Nephron (organoid): ENCODE data around the gene COL13A1.

Source experiments
- H3K27ac Mint-ChIP-seq, 3 experiments: 2 replicates each; pipeline ENCODE4 v1.8.0; 2020; ENCODE audit warnings: mixed read lengths in 3 of 3, mild to moderate bottlenecking in 2 of 3, moderate library complexity in 1 of 3
- H3K27me3 Mint-ChIP-seq: 2 replicates; pipeline ENCODE4 v1.8.0; 2021; ENCODE audit warnings: low read depth, mild to moderate bottlenecking, moderate library complexity, mixed read lengths
- H3K36me3 Mint-ChIP-seq: 2 replicates; pipeline ENCODE4 v1.8.0; 2020; ENCODE audit warnings: low read depth, mixed read lengths
- H3K4me1 Mint-ChIP-seq: 2 replicates; pipeline ENCODE4 v1.8.0; 2020; ENCODE audit warnings: mixed read lengths
- H3K4me3 Mint-ChIP-seq, 3 experiments: 2 replicates each; pipeline ENCODE4 v1.8.0; 2020; ENCODE audit warnings: mild to moderate bottlenecking in 3 of 3, mixed read lengths in 3 of 3, moderate library complexity in 2 of 3
- H3K9me3 Mint-ChIP-seq: 2 replicates; pipeline ENCODE4 v1.8.0; 2020; ENCODE audit warnings: mixed read lengths
- TF ChIP-seq, protein P1 (sequence below), 3 experiments: fragments of 200-600 bp; sonication (generic); IDR thresholded peaks; one replicate each; pipeline ENCODE4 v1.5.0; 2021; ENCODE audit warnings: antibody characterized with exemption in 3 of 3; ENCODE audit not compliant: unreplicated experiment in 3 of 3

Gene COL13A1

GRCh38 chr10:69758310-69758728, 43.4 kb upstream of the COL13A1 start:
- Mint-ChIP-seq H3K27ac (peak overlapping the region; percentile 88 to 96 (median 93)), H3K9me3 (no peaks in the 10 kb centered on the region)

GRCh38 chr10:69759641-69760040, 42.1 kb upstream of the COL13A1 start:
- no peaks in the 10 kb centered on the region for H3K36me3 Mint-ChIP-seq
- peak overlapping the region; percentile 44 to 75 (median 65) for H3K27ac Mint-ChIP-seq
- H3K27me3 Mint-ChIP-seq, result peaks cover 4% of the 10 kb centered on the region
- peaks cover 41% of the 10 kb centered on the region for H3K4me1 Mint-ChIP-seq
- TF ChIP-seq, protein P1, sequence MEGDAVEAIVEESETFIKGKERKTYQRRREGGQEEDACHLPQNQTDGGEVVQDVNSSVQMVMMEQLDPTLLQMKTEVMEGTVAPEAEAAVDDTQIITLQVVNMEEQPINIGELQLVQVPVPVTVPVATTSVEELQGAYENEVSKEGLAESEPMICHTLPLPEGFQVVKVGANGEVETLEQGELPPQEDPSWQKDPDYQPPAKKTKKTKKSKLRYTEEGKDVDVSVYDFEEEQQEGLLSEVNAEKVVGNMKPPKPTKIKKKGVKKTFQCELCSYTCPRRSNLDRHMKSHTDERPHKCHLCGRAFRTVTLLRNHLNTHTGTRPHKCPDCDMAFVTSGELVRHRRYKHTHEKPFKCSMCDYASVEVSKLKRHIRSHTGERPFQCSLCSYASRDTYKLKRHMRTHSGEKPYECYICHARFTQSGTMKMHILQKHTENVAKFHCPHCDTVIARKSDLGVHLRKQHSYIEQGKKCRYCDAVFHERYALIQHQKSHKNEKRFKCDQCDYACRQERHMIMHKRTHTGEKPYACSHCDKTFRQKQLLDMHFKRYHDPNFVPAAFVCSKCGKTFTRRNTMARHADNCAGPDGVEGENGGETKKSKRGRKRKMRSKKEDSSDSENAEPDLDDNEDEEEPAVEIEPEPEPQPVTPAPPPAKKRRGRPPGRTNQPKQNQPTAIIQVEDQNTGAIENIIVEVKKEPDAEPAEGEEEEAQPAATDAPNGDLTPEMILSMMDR (IDR thresholded peaks at IDR 0.05; ENCODE audit: unreplicated experiment in 3 of 3), result no peak
- H3K9me3 Mint-ChIP-seq, result no peaks in the 10 kb centered on the region
- no peak overlapping the region for H3K4me3 Mint-ChIP-seq

More at GRCh38 chr10:69758310-69758728, 43.4 kb upstream of the COL13A1 start:
- Mint-ChIP-seq H3K27me3 (peaks cover 4% of the 10 kb centered on the region), H3K4me1 (peaks cover 41% of the 10 kb centered on the region), H3K4me3 (peak overlapping the region in 2 of 3 experiments; percentile 7 to 31), H3K36me3 (no peaks in the 10 kb centered on the region)
- TF ChIP-seq, protein P1 (IDR thresholded peaks at IDR 0.05; ENCODE audit: unreplicated experiment in 3 of 3), result no peak

DNA sequence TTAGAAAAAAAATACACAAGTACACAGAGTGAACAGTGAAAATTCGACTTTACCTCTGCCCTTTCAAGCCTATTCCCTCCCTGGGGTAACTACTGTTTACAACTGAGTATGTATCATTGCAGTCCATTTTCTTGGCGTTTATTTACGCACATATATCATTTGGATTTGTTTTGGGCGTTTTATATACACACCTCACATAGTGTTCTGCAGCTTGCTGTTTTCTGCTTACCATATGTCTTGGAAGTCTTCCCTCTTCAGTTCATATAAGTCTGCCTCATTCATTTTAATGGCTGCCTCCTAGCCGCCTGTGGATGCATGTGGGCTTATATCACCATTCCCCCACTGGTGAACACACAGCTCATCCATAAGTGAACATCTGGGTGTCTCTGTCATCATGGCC, 41.6 kb upstream of the COL13A1 start:
- Mint-ChIP-seq H3K27me3 (peaks cover 4% of the 10 kb centered on the region), H3K27ac (peak overlapping the region; percentile 44 to 75 (median 65)), H3K4me1 (peaks cover 41% of the 10 kb centered on the region), H3K9me3 (no peaks in the 10 kb centered on the region), H3K4me3 (peak overlapping the region in 1 of 3 experiments; percentile 31), H3K36me3 (no peaks in the 10 kb centered on the region)
- TF ChIP-seq, protein P1 (IDR thresholded peaks at IDR 0.05; ENCODE audit: unreplicated experiment in 3 of 3), result no peak

DNA sequence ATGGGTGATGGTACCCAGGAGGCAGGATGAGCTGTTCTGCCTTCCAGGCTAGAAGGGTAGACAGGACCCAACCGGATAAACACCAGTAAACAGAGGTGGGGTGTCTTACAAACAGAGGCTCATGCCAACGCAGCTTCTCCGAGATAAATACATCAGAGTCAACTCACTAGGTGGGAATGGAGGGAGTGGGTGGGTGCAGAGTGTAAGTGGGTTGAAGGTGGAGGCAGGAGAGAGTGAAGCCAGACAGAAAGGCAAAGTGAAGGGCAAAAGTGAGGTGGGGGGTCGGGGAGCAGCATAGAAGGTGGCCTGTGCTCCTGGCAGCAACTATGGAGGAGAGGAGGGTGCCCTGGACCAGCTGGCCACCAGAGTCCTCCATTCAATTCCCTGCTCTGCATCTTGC, 40.4 kb upstream of the COL13A1 start:
- H3K36me3 Mint-ChIP-seq, result no peaks in the 10 kb centered on the region
- H3K27ac Mint-ChIP-seq, result no peak overlapping the region
- H3K4me3 Mint-ChIP-seq, result no peak overlapping the region
- peaks cover 45% of the 10 kb centered on the region for H3K4me1 Mint-ChIP-seq
- H3K9me3 Mint-ChIP-seq, result no peaks in the 10 kb centered on the region
- TF ChIP-seq, protein P1 (IDR thresholded peaks at IDR 0.05; ENCODE audit: unreplicated experiment in 3 of 3), result no peak
- H3K27me3 Mint-ChIP-seq, result peaks cover 4% of the 10 kb centered on the region

DNA sequence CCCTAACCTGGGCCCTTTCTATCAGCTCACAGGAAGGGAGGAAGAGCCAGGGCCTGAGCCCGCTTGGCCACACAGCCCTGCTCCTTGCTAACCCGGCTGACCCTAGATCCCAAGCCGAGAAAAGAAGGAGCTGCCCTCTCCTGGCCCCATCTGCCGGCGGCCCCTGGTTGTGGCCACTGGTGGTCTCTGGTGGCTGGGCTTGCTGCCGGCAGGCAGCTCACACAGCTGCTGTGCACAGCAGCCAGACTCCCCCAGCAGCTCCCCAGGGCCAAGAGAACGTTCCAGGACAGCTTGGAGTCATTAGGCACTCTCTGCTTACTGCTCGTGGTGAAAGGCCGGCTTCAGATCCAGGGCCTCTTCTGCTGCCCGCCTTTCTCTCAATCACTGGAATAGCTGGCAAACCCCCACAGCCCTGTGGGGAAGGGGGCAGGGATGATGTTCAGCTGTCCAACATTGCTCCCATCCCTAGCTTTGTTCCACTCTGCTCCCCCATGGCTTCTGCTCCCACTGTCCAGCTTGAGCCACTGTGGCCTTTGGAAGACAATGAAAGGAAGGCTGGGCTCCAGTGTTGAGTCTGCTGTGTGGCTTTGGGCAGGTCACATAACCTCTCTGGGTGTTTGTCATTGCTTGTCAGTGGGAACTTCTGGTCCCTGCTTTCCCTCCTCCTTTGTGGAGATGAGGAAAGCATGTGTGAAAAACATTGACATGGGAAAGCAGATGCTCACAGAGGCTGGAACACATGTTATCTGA, 35.4 kb upstream of the COL13A1 start:
- H3K27ac Mint-ChIP-seq, result peak overlapping the region in 1 of 3 experiments; percentile 35
- no peaks in the 10 kb centered on the region for H3K36me3 Mint-ChIP-seq
- no peaks in the 10 kb centered on the region for H3K9me3 Mint-ChIP-seq
- H3K4me3 Mint-ChIP-seq, result no peak overlapping the region
- TF ChIP-seq, protein P1 (IDR thresholded peaks at IDR 0.05; ENCODE audit: unreplicated experiment in 3 of 3), result no peak
- H3K4me1 Mint-ChIP-seq, result peaks cover 45% of the 10 kb centered on the region
- H3K27me3 Mint-ChIP-seq, result peaks cover 20% of the 10 kb centered on the region

GRCh38 chr10:69767793-69768192, 33.9 kb upstream of the COL13A1 start:
- Mint-ChIP-seq H3K9me3 (no peaks in the 10 kb centered on the region), H3K27me3 (peaks cover 20% of the 10 kb centered on the region), H3K27ac (peak overlapping the region in 1 of 3 experiments; percentile 35), H3K4me3 (no peak overlapping the region), H3K4me1 (peaks cover 45% of the 10 kb centered on the region), H3K36me3 (no peaks in the 10 kb centered on the region)
- TF ChIP-seq, protein P1 (IDR thresholded peaks at IDR 0.05; ENCODE audit: unreplicated experiment in 3 of 3), result no peak
